Measurements from ENCODE around the gene NRXN2. TPM values are rescaled to one million over a fixed set of nuclear protein-coding genes. Genes with fewer than 3 reads are reported as not detected.

Gene NRXN2
- total and polyA plus RNA-seq, 5 donors from 2014 or later = 0.42 TPM; not detected in 4

GRCh38 chr11:64560941-64561340, 162.1 kb downstream of the NRXN2 start:
- Histone ChIP-seq H3K36me3 (ENCODE audit: control insufficient read depth, insufficient read depth, low read length) (no peaks in the 10 kb centered on the region), H3K9me3 (ENCODE audit: control insufficient read depth in 2 of 2, low read length in 2 of 2) (no peaks in the 10 kb centered on the region), H3K27me3 (ENCODE audit: control insufficient read depth, insufficient read depth, low read length) (no peaks in the 10 kb centered on the region), H3K27ac (ENCODE audit: insufficient read depth, low read length, poor library complexity, severe bottlenecking) (no peak overlapping the region), H3K4me3 (ENCODE audit: low read depth, low read length) (no peak overlapping the region), H3K4me1 (ENCODE audit: control insufficient read depth, insufficient read depth, low read length, poor library complexity, severe bottlenecking) (no peaks in the 10 kb centered on the region)
- Mint-ChIP-seq H3K36me3 (no peaks in the 10 kb centered on the region), H3K27me3 (no peaks in the 10 kb centered on the region), H3K9me3 (no peaks in the 10 kb centered on the region), H3K27ac (no peak overlapping the region), H3K4me3 (no peak overlapping the region), H3K4me1 (no peaks in the 10 kb centered on the region)
- no peak for DNase-seq
- no peak for ATAC-seq (ENCODE audit: low read depth in 2 of 2)

GRCh38 chr11:64560139-64560771, 162.7 kb downstream of the NRXN2 start:
- Mint-ChIP-seq H3K36me3 (no peaks in the 10 kb centered on the region), H3K4me3 (no peak overlapping the region), H3K27me3 (no peaks in the 10 kb centered on the region), H3K9me3 (no peaks in the 10 kb centered on the region), H3K4me1 (no peaks in the 10 kb centered on the region), H3K27ac (no peak overlapping the region)
- H3K4me1 ChIP-seq (ENCODE audit: control insufficient read depth, insufficient read depth, low read length, poor library complexity, severe bottlenecking) = no peaks in the 10 kb centered on the region
- H3K4me3 ChIP-seq (ENCODE audit: low read depth, low read length) = no peak overlapping the region
- H3K27me3 ChIP-seq (ENCODE audit: control insufficient read depth, insufficient read depth, low read length) = no peaks in the 10 kb centered on the region
- DNase-seq = no peak
- no peaks in the 10 kb centered on the region for H3K36me3 ChIP-seq (ENCODE audit: control insufficient read depth, insufficient read depth, low read length)
- H3K27ac ChIP-seq (ENCODE audit: insufficient read depth, low read length, poor library complexity, severe bottlenecking) = no peak overlapping the region
- no peaks in the 10 kb centered on the region for H3K9me3 ChIP-seq (ENCODE audit: control insufficient read depth in 2 of 2, low read length in 2 of 2)
- no peak for ATAC-seq (ENCODE audit: low read depth in 2 of 2)

GRCh38 chr11:64559351-64560138, 163.5 kb downstream of the NRXN2 start:
- H3K27ac Mint-ChIP-seq = no peak overlapping the region
- Histone ChIP-seq H3K9me3 (ENCODE audit: control insufficient read depth in 2 of 2, low read length in 2 of 2) (no peaks in the 10 kb centered on the region), H3K4me3 (ENCODE audit: low read depth, low read length) (no peak overlapping the region), H3K27me3 (ENCODE audit: control insufficient read depth, insufficient read depth, low read length) (no peaks in the 10 kb centered on the region), H3K4me1 (ENCODE audit: control insufficient read depth, insufficient read depth, low read length, poor library complexity, severe bottlenecking) (no peaks in the 10 kb centered on the region), H3K27ac (ENCODE audit: insufficient read depth, low read length, poor library complexity, severe bottlenecking) (no peak overlapping the region), H3K36me3 (ENCODE audit: control insufficient read depth, insufficient read depth, low read length) (no peaks in the 10 kb centered on the region)
- no peaks in the 10 kb centered on the region for H3K27me3 Mint-ChIP-seq
- H3K9me3 Mint-ChIP-seq = no peaks in the 10 kb centered on the region
- no peaks in the 10 kb centered on the region for H3K36me3 Mint-ChIP-seq
- no peaks in the 10 kb centered on the region for H3K4me1 Mint-ChIP-seq
- no peak for ATAC-seq (ENCODE audit: low read depth in 2 of 2)
- H3K4me3 Mint-ChIP-seq = no peak overlapping the region
- no peak for DNase-seq

GRCh38 chr11:64558869-64559268, 164.1 kb downstream of the NRXN2 start:
- no peaks in the 10 kb centered on the region for H3K27me3 ChIP-seq (ENCODE audit: control insufficient read depth, insufficient read depth, low read length)
- H3K36me3 ChIP-seq (ENCODE audit: control insufficient read depth, insufficient read depth, low read length) = no peaks in the 10 kb centered on the region
- Mint-ChIP-seq H3K9me3 (no peaks in the 10 kb centered on the region), H3K27me3 (no peaks in the 10 kb centered on the region), H3K27ac (no peak overlapping the region), H3K36me3 (no peaks in the 10 kb centered on the region), H3K4me3 (no peak overlapping the region), H3K4me1 (no peaks in the 10 kb centered on the region)
- DNase-seq (no peak), ATAC-seq (ENCODE audit: low read depth in 2 of 2) (no peak)
- no peaks in the 10 kb centered on the region for H3K4me1 ChIP-seq (ENCODE audit: control insufficient read depth, insufficient read depth, low read length, poor library complexity, severe bottlenecking)
- H3K27ac ChIP-seq (ENCODE audit: insufficient read depth, low read length, poor library complexity, severe bottlenecking) = no peak overlapping the region
- no peak overlapping the region for H3K4me3 ChIP-seq (ENCODE audit: low read depth, low read length)
- H3K9me3 ChIP-seq (ENCODE audit: control insufficient read depth in 2 of 2, low read length in 2 of 2) = no peaks in the 10 kb centered on the region

GRCh38 chr11:64558065-64558745, 164.8 kb downstream of the NRXN2 start:
- no peaks in the 10 kb centered on the region for H3K36me3 ChIP-seq (ENCODE audit: control insufficient read depth, insufficient read depth, low read length)
- H3K4me3 ChIP-seq (ENCODE audit: low read depth, low read length) = no peak overlapping the region
- no peak overlapping the region for H3K27ac Mint-ChIP-seq
- H3K4me3 Mint-ChIP-seq = no peak overlapping the region
- H3K9me3 Mint-ChIP-seq = no peaks in the 10 kb centered on the region
- no peaks in the 10 kb centered on the region for H3K36me3 Mint-ChIP-seq
- no peaks in the 10 kb centered on the region for H3K27me3 ChIP-seq (ENCODE audit: control insufficient read depth, insufficient read depth, low read length)
- H3K27ac ChIP-seq (ENCODE audit: insufficient read depth, low read length, poor library complexity, severe bottlenecking) = no peak overlapping the region
- ATAC-seq (ENCODE audit: low read depth in 2 of 2) = no peak
- no peaks in the 10 kb centered on the region for H3K4me1 ChIP-seq (ENCODE audit: control insufficient read depth, insufficient read depth, low read length, poor library complexity, severe bottlenecking)
- H3K4me1 Mint-ChIP-seq = no peaks in the 10 kb centered on the region
- no peaks in the 10 kb centered on the region for H3K9me3 ChIP-seq (ENCODE audit: control insufficient read depth in 2 of 2, low read length in 2 of 2)
- DNase-seq = no peak
- no peaks in the 10 kb centered on the region for H3K27me3 Mint-ChIP-seq

GRCh38 chr11:64556721-64557250, 166.2 kb downstream of the NRXN2 start:
- no peaks in the 10 kb centered on the region for H3K36me3 Mint-ChIP-seq
- Histone ChIP-seq H3K27me3 (ENCODE audit: control insufficient read depth, insufficient read depth, low read length) (no peaks in the 10 kb centered on the region), H3K9me3 (ENCODE audit: control insufficient read depth in 2 of 2, low read length in 2 of 2) (no peaks in the 10 kb centered on the region), H3K36me3 (ENCODE audit: control insufficient read depth, insufficient read depth, low read length) (no peaks in the 10 kb centered on the region), H3K4me1 (ENCODE audit: control insufficient read depth, insufficient read depth, low read length, poor library complexity, severe bottlenecking) (no peaks in the 10 kb centered on the region), H3K27ac (ENCODE audit: insufficient read depth, low read length, poor library complexity, severe bottlenecking) (no peak overlapping the region), H3K4me3 (ENCODE audit: low read depth, low read length) (no peak overlapping the region)
- H3K4me1 Mint-ChIP-seq = no peaks in the 10 kb centered on the region
- ATAC-seq (ENCODE audit: low read depth in 2 of 2) (no peak), DNase-seq (no peak)
- no peak overlapping the region for H3K27ac Mint-ChIP-seq
- H3K27me3 Mint-ChIP-seq = no peaks in the 10 kb centered on the region
- no peak overlapping the region for H3K4me3 Mint-ChIP-seq
- H3K9me3 Mint-ChIP-seq = peaks cover 0 to 6% (median 0%) of the 10 kb centered on the region in 7 donors
